Loucy (cell line): ENCODE results near the gene PPAN.

ENCODE experiments used
- H2AFZ ChIP-seq: fragments of 200-600 bp; sonication (generic); 2 replicates; pipeline ENCODE4 v1.6.0; 2016; ENCODE audit warnings: antibody characterized with exemption, mild to moderate bottlenecking, low read length, moderate library complexity
- H3F3A ChIP-seq: fragments of 200-600 bp; 2 replicates; pipeline ENCODE4 v1.6.0; 2016; ENCODE audit warnings: antibody characterized with exemption, low read depth, mild to moderate bottlenecking
- H3K27me3 ChIP-seq: fragments of 200-600 bp; sonication (generic); 2 replicates; pipeline ENCODE4 v1.6.1; 2014; ENCODE audit warnings: low read length, mild to moderate bottlenecking; ENCODE audit not compliant: insufficient read depth, poor library complexity, severe bottlenecking
- H3K36me3 ChIP-seq: fragments of 200-600 bp; sonication (generic); 2 replicates; pipeline ENCODE4 v1.6.1; 2016; ENCODE audit warnings: low read length; ENCODE audit not compliant: insufficient read depth
- H3K4me1 ChIP-seq: fragments of 200-600 bp; sonication (generic); 2 replicates; pipeline ENCODE4 v1.5.1; 2014; ENCODE audit warnings: low read length, mild to moderate bottlenecking; ENCODE audit not compliant: insufficient read depth, poor library complexity, severe bottlenecking
- H3K4me2 ChIP-seq: fragments of 200-600 bp; sonication (generic); 2 replicates; pipeline ENCODE4 v1.6.0; 2014; ENCODE audit warnings: antibody characterized with exemption, low read length, low read depth, mild to moderate bottlenecking; ENCODE audit not compliant: poor library complexity, severe bottlenecking
- H3K4me3 ChIP-seq: fragments of 200-600 bp; sonication (generic); 2 replicates; pipeline ENCODE4 v1.5.1; 2014; ENCODE audit warnings: low read length, mild to moderate bottlenecking, mixed read lengths; ENCODE audit not compliant: poor library complexity, severe bottlenecking
- H3K79me2 ChIP-seq: fragments of 200-600 bp; sonication (generic); 2 replicates; pipeline ENCODE4 v1.6.1; 2014; ENCODE audit warnings: low read length; ENCODE audit not compliant: insufficient read depth
- H3K9ac ChIP-seq: fragments of 200-600 bp; sonication (generic); 2 replicates; pipeline ENCODE4 v1.6.0; 2014; ENCODE audit warnings: mild to moderate bottlenecking, low read depth, low read length, moderate library complexity; ENCODE audit not compliant: poor library complexity, severe bottlenecking
- H3K9me2 ChIP-seq: fragments of 200-600 bp; sonication (generic); replicated peaks from 2 replicates; pipeline ENCODE4 v1.6.1; 2016; ENCODE audit warnings: low read depth, low read length, mixed read lengths
- H3K9me3 ChIP-seq: fragments of 200-600 bp; sonication (generic); 2 replicates; pipeline ENCODE4 v1.6.1; 2014; ENCODE audit warnings: mild to moderate bottlenecking, antibody characterized with exemption, low read length, low read depth; ENCODE audit not compliant: insufficient read depth
- H4K20me1 ChIP-seq: fragments of 200-600 bp; sonication (generic); 2 replicates; pipeline ENCODE4 v1.6.0; 2014; ENCODE audit warnings: antibody characterized with exemption, low read length, mild to moderate bottlenecking; ENCODE audit not compliant: insufficient read depth, poor library complexity, severe bottlenecking
- EZH2phosphoT487 ChIP-seq: fragments of 200-600 bp; IDR thresholded peaks from 2 replicates; pipeline ENCODE4 v1.6.1; 2018; ENCODE audit warnings: antibody characterized with exemption, mild to moderate bottlenecking, moderate library complexity, borderline replicate concordance
- TF ChIP-seq, protein P1 (sequence below): fragments of 200-600 bp; sonication (generic); conservative IDR thresholded peaks from 2 replicates; pipeline ENCODE4 v1.5.1; 2014; ENCODE audit warnings: mild to moderate bottlenecking, antibody characterized with exemption, low read length

Gene PPAN

DNA sequence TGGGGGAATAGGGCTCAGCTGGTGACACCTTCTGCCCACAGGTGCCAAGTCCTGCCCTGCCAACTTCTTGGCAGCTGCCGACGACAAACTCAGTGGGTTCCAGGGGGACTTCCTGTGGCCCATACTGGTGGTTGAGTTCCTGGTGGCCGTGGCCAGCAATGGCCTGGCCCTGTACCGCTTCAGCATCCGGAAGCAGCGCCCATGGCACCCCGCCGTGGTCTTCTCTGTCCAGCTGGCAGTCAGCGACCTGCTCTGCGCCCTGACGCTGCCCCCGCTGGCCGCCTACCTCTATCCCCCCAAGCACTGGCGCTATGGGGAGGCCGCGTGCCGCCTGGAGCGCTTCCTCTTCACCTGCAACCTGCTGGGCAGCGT, 7.4 kb downstream of the PPAN start:
- Histone ChIP-seq H3K4me2 (no peak overlapping the region), H3K4me1 (peaks cover 7% of the 10 kb centered on the region), H3K27me3 (no peaks in the 10 kb centered on the region), H3K79me2 (peaks cover 52% of the 10 kb centered on the region; the same call in 1 of the 2 replicates), H3K9me2 (no peaks in the 10 kb centered on the region), H2AFZ (no peak overlapping the region), H3K4me3 (no peak overlapping the region), H3K9me3 (no peaks in the 10 kb centered on the region), H4K20me1 (peaks cover 57% of the 10 kb centered on the region), H3K9ac (no peak overlapping the region), H3K36me3 (peaks cover 45% of the 10 kb centered on the region; the same call in 1 of the 2 replicates), H3F3A (peaks cover 6% of the 10 kb centered on the region; the same call in 1 of the 2 replicates)
- TF ChIP-seq, protein P1, sequence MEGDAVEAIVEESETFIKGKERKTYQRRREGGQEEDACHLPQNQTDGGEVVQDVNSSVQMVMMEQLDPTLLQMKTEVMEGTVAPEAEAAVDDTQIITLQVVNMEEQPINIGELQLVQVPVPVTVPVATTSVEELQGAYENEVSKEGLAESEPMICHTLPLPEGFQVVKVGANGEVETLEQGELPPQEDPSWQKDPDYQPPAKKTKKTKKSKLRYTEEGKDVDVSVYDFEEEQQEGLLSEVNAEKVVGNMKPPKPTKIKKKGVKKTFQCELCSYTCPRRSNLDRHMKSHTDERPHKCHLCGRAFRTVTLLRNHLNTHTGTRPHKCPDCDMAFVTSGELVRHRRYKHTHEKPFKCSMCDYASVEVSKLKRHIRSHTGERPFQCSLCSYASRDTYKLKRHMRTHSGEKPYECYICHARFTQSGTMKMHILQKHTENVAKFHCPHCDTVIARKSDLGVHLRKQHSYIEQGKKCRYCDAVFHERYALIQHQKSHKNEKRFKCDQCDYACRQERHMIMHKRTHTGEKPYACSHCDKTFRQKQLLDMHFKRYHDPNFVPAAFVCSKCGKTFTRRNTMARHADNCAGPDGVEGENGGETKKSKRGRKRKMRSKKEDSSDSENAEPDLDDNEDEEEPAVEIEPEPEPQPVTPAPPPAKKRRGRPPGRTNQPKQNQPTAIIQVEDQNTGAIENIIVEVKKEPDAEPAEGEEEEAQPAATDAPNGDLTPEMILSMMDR, result no peak
- TF ChIP-seq EZH2phosphoT487, result no peak

DNA sequence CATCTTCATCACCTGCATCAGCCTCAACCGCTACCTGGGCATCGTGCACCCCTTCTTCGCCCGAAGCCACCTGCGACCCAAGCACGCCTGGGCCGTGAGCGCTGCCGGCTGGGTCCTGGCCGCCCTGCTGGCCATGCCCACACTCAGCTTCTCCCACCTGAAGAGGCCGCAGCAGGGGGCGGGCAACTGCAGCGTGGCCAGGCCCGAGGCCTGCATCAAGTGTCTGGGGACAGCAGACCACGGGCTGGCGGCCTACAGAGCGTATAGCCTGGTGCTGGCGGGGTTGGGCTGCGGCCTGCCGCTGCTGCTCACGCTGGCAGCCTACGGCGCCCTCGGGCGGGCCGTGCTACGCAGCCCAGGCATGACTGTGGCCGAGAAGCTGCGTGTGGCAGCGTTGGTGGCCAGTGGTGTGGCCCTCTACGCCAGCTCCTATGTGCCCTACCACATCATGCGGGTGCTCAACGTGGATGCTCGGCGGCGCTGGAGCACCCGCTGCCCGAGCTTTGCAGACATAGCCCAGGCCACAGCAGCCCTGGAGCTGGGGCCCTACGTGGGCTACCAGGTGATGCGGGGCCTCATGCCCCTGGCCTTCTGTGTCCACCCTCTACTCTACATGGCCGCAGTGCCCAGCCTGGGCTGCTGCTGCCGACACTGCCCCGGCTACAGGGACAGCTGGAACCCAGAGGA, 7.9 kb downstream of the PPAN start:
- peaks cover 7% of the 10 kb centered on the region for H3K4me1 ChIP-seq

DNA sequence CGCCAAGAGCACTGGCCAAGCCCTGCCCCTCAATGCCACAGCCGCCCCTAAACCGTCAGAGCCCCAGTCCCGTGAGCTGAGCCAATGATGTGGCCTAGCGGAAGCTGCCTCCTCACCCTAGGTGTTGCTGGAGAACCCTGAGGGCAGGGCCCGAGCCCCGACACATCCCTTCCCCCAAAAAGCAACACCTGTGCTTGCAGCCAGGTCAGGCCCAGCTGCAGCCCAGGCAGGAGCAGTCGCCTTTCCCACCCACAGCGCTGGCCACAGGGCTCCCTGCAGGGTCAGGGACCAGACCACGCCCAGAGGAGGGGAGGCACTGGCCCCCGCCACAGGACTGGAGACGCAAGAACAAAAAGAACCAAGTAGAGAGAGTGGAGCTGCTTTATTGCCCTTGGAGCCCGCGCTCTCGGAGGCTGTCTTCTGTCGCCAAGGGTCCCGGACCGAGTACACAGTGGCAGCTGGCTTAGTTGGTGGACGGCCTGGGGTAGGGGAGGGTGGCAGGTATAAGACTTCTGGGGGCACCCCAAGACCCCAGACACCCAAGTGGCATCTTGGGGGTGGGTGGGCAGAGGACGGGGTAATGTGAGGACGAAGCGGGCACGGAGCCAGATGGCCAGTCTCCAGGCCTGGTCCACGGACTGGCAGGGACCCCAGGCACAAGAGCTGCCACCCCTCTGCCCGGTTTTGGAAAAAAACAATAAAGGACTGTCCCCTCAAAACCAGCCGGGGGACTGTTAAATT, 8.7 kb downstream of the PPAN start:
- no peak overlapping the region for H3K9ac ChIP-seq

More for the DNA sequence above, 7.9 kb downstream of the PPAN start:
- H2AFZ ChIP-seq, result no peak overlapping the region
- peaks cover 62% of the 10 kb centered on the region for H4K20me1 ChIP-seq
- no peak overlapping the region for H3K9ac ChIP-seq
- peaks cover 44% of the 10 kb centered on the region; the same call in 1 of the 2 replicates for H3K36me3 ChIP-seq
- H3K9me3 ChIP-seq, result no peaks in the 10 kb centered on the region
- peaks cover 52% of the 10 kb centered on the region for H3K79me2 ChIP-seq
- TF ChIP-seq, protein P1, result no peak
- no peak for TF ChIP-seq EZH2phosphoT487
- no peak overlapping the region for H3K4me2 ChIP-seq
- H3K27me3 ChIP-seq, result no peaks in the 10 kb centered on the region
- no peak overlapping the region for H3K4me3 ChIP-seq
- H3F3A ChIP-seq, result peaks cover 6% of the 10 kb centered on the region; the same call in 1 of the 2 replicates
- no peaks in the 10 kb centered on the region for H3K9me2 ChIP-seq

More for the DNA sequence above, 8.7 kb downstream of the PPAN start:
- TF ChIP-seq, protein P1, result no peak
- TF ChIP-seq EZH2phosphoT487, result no peak
- H3K9me3 ChIP-seq, result no peaks in the 10 kb centered on the region
- H3F3A ChIP-seq, result peaks cover 6% of the 10 kb centered on the region; the same call in 1 of the 2 replicates
- H3K9me2 ChIP-seq, result no peaks in the 10 kb centered on the region
- H3K79me2 ChIP-seq, result peaks cover 51% of the 10 kb centered on the region
- H3K4me1 ChIP-seq, result peaks cover 7% of the 10 kb centered on the region
- no peak overlapping the region for H3K4me2 ChIP-seq
- H4K20me1 ChIP-seq, result peaks cover 61% of the 10 kb centered on the region
- peaks cover 37% of the 10 kb centered on the region; the same call in 1 of the 2 replicates for H3K36me3 ChIP-seq
- H2AFZ ChIP-seq, result no peak overlapping the region
- no peak overlapping the region for H3K4me3 ChIP-seq
- H3K27me3 ChIP-seq, result no peaks in the 10 kb centered on the region
